Measurements from ENCODE around the gene FAM72A.
A peak's percentile ranks its signal among the peaks of the same experiment; 100 is the strongest.
"Not testable (repeated sequence)": the region's sequence is repeated elsewhere in the genome, so short reads cannot be mapped to it uniquely, and the experiment has no call there.

The FAM72A gene

GRCh38 chr1:206215600-206216392 lies 13.2 kb upstream of the FAM72A start:
- DNase-seq (ENCODE audit: low read depth in 2 of 2): not testable (repeated sequence)

GRCh38 chr1:206210802-206211201 lies 8.2 kb upstream of the FAM72A start:
- DNase-seq (ENCODE audit: low read depth in 2 of 2): not testable (repeated sequence)

GRCh38 chr1:206205569-206205968 lies 2.9 kb upstream of the FAM72A start:
- not testable (repeated sequence) for DNase-seq (ENCODE audit: low read depth in 2 of 2)

GRCh38 chr1:206204871-206205270 lies 2.2 kb upstream of the FAM72A start:
- not testable (repeated sequence) for DNase-seq (ENCODE audit: low read depth in 2 of 2)

- DNase-seq (ENCODE audit: low read depth in 2 of 2): not testable (repeated sequence)
Measured at GRCh38 chr1:206204159-206204511, 1.5 kb upstream of the FAM72A start.

- peak in 1 of 2 donors; percentile 3 for DNase-seq (ENCODE audit: low read depth in 2 of 2)
Measured at GRCh38 chr1:206203364-206204158, 922 bp upstream of the FAM72A start, which contains the start of gene SRGAP2. TSS of gene SRGAP2 (plus strand) at chr1:206203541. CDS start at chr1:206205971, 2,430 bp downstream.

GRCh38 chr1:206196748-206197424 lies 5.8 kb downstream of the FAM72A start:
- not testable (repeated sequence) for DNase-seq (ENCODE audit: low read depth in 2 of 2)

- not testable (repeated sequence) for DNase-seq (ENCODE audit: low read depth in 2 of 2)
Measured at GRCh38 chr1:206195182-206195581, 7.5 kb downstream of the FAM72A start.

GRCh38 chr1:206186826-206187225 lies 15.8 kb downstream of the FAM72A start:
- DNase-seq (ENCODE audit: low read depth in 2 of 2): not testable (repeated sequence)

GRCh38 chr1:206185778-206186177 lies 16.9 kb downstream of the FAM72A start:
- not testable (repeated sequence) for DNase-seq (ENCODE audit: low read depth in 2 of 2)

GRCh38 chr1:206183788-206184187 lies 18.9 kb downstream of the FAM72A start:
- DNase-seq (ENCODE audit: low read depth in 2 of 2): not testable (repeated sequence)

- not testable (repeated sequence) for DNase-seq (ENCODE audit: low read depth in 2 of 2)
Measured at GRCh38 chr1:206182368-206183317, 20.0 kb downstream of the FAM72A start.

GRCh38 chr1:206179666-206180065 lies 23.0 kb downstream of the FAM72A start:
- DNase-seq (ENCODE audit: low read depth in 2 of 2): not testable (repeated sequence)

- not testable (repeated sequence) for DNase-seq (ENCODE audit: low read depth in 2 of 2)
Measured at GRCh38 chr1:206178061-206178989, 24.3 kb downstream of the FAM72A start.

GRCh38 chr1:206176114-206176502 lies 26.5 kb downstream of the FAM72A start:
- DNase-seq (ENCODE audit: low read depth in 2 of 2): not testable (repeated sequence)

GRCh38 chr1:206175459-206176113 lies 27.1 kb downstream of the FAM72A start:
- DNase-seq (ENCODE audit: low read depth in 2 of 2): not testable (repeated sequence)

GRCh38 chr1:206174182-206174868 lies 28.3 kb downstream of the FAM72A start:
- not testable (repeated sequence) for DNase-seq (ENCODE audit: low read depth in 2 of 2)

GRCh38 chr1:206173110-206173719 lies 29.4 kb downstream of the FAM72A start:
- not testable (repeated sequence) for DNase-seq (ENCODE audit: low read depth in 2 of 2)

All from stimulated activated CD4-positive, alpha-beta T cell treated with anti-CD3 and anti-CD28 coated beads, Interleukin-1b, Interleukin-23, amount 100 ng/mL, for 1 hour (primary cell).